ENCODE results near the gene FLOT2. TPM values are rescaled to one million over a fixed set of nuclear protein-coding genes. Genes with fewer than 3 reads are reported as not detected.
A peak's percentile ranks its signal among the peaks of the same experiment; 100 is the strongest.

FLOT2 gene
- total RNA-seq, 1 experiment from 2014 or later, result 98.1 TPM

- peak; percentile 52 to 65 (median 62); a peak in 5 of 6 replicates for TF ChIP-seq CTCF (IDR thresholded peaks at IDR 0.05 in 2 of 3, conservative IDR thresholded peaks at IDR 0.05 in 1 of 3; ENCODE audit: borderline replicate concordance in 1 of 3, insufficient read depth in 1 of 3, low read depth in 2 of 3, low read length in 2 of 3)
- TF ChIP-seq SRF (IDR thresholded peaks at IDR 0.05; ENCODE audit: low read depth), result no peak
- no peak for TF ChIP-seq JUND (IDR thresholded peaks at IDR 0.05)
- no peak for TF ChIP-seq YY1 (IDR thresholded peaks at IDR 0.05; ENCODE audit: extremely low read depth, insufficient replicate concordance, low read depth, low read length)
These were observed 18.9 kb upstream of the FLOT2 start (continued) for GRCh38 chr17:28916302-28916934.

DNA sequence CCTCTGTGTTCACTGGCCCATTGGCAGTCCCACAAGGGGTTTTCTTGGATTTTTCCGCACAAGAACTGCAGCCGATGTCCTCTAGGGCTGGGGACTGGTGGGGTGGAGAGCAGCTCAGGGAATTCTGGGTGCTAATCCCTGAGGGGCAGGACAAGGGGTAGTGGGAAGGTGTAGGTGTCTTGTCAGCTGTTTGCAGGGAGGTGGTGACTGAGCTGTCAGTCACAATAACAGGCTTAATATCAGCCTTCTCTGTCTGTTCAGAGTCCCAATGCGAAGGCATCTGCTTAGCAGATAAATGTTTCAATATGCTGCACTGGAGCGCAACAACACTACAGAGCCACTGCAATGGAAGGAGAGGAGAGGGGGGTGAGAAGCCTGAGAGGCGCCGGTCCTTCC lies 15.4 kb upstream of the FLOT2 start:
- Histone ChIP-seq H3K27ac (ENCODE audit: low read depth, low read length) (no peak overlapping the region; the same call in 1 of the 2 replicates), H2AFZ (ENCODE audit: low read depth, low read length, poor library complexity, severe bottlenecking) (no peak overlapping the region), H3K79me2 (ENCODE audit: insufficient read depth, low read length) (no peaks in the 10 kb centered on the region), H3K9me3 (ENCODE audit: control insufficient read depth in 1 of 2, insufficient read depth in 1 of 2, low read depth in 1 of 2, low read length in 2 of 2) (no peaks in the 10 kb centered on the region), H3K4me1 (ENCODE audit: control insufficient read depth in 1 of 2, insufficient read depth in 2 of 2, low read length in 2 of 2) (no peaks in the 10 kb centered on the region), H3K27me3 (ENCODE audit: insufficient read depth, low read length) (no peaks in the 10 kb centered on the region), H4K20me1 (ENCODE audit: insufficient read depth) (no peaks in the 10 kb centered on the region), H3K4me3 (replicated peaks in 1 of 2; ENCODE audit: low read depth in 1 of 2, low read length in 2 of 2) (no peak overlapping the region), H3K36me3 (ENCODE audit: control insufficient read depth in 1 of 2, insufficient read depth in 2 of 2, low read length in 2 of 2) (peaks cover 76 to 86% of the 10 kb centered on the region in 2 experiments), H3K9me2 (ENCODE audit: insufficient read depth) (no peaks in the 10 kb centered on the region), H3K4me2 (ENCODE audit: low read length) (no peak overlapping the region), H3K9ac (ENCODE audit: low read length) (no peak overlapping the region)
- no TSS peak for BruUV-seq (replicated peaks)
- intact Hi-C loops (cut with micrococcal nuclease), result no loop called here
- ATAC-seq (no peak), DNase-seq (ENCODE audit: low read depth, low spot score) (no peak)
- ChIA-PET CTCF (interaction anchor here (0.6 to 0.8 kb wide), 2 partner anchors 39 to 191 kb away, joined by 3 read pairs; partner anchors contain the start of gene PHF12), RAD21 (ENCODE audit: low non-redundant PET in 1 of 2, low total read pairs in 2 of 2, uncharacterized antibody in 2 of 2, unreplicated experiment in 2 of 2) (no interaction called here), POLR2A (no interaction called here)
- TF ChIP-seq, protein P1, sequence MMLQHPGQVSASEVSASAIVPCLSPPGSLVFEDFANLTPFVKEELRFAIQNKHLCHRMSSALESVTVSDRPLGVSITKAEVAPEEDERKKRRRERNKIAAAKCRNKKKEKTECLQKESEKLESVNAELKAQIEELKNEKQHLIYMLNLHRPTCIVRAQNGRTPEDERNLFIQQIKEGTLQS (IDR thresholded peaks at IDR 0.05), result no peak
- TF ChIP-seq EGR1 (IDR thresholded peaks at IDR 0.05; ENCODE audit: low read depth) (no peak), CTCF (IDR thresholded peaks at IDR 0.05 in 2 of 3, conservative IDR thresholded peaks at IDR 0.05 in 1 of 3; ENCODE audit: borderline replicate concordance in 1 of 3, insufficient read depth in 1 of 3, low read depth in 2 of 3, low read length in 2 of 3) (no peak), POLR2A (IDR thresholded peaks at IDR 0.05; ENCODE audit: borderline replicate concordance, extremely low read depth, insufficient read depth, insufficient read length) (no peak), SRF (IDR thresholded peaks at IDR 0.05; ENCODE audit: low read depth) (no peak), RAD21 (IDR thresholded peaks at IDR 0.05; ENCODE audit: low read depth) (no peak), YY1 (IDR thresholded peaks at IDR 0.05; ENCODE audit: extremely low read depth, insufficient replicate concordance, low read depth, low read length) (no peak), EZH2phosphoT487 (IDR thresholded peaks at IDR 0.05; ENCODE audit: borderline replicate concordance) (no peak), CBX3 (IDR thresholded peaks at IDR 0.05; ENCODE audit: low read depth) (no peak), SIN3A (IDR thresholded peaks at IDR 0.05; ENCODE audit: low read depth) (no peak)
- TF ChIP-seq, protein P2, sequence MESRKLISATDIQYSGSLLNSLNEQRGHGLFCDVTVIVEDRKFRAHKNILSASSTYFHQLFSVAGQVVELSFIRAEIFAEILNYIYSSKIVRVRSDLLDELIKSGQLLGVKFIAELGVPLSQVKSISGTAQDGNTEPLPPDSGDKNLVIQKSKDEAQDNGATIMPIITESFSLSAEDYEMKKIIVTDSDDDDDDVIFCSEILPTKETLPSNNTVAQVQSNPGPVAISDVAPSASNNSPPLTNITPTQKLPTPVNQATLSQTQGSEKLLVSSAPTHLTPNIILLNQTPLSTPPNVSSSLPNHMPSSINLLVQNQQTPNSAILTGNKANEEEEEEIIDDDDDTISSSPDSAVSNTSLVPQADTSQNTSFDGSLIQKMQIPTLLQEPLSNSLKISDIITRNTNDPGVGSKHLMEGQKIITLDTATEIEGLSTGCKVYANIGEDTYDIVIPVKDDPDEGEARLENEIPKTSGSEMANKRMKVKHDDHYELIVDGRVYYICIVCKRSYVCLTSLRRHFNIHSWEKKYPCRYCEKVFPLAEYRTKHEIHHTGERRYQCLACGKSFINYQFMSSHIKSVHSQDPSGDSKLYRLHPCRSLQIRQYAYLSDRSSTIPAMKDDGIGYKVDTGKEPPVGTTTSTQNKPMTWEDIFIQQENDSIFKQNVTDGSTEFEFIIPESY (IDR thresholded peaks at IDR 0.05; ENCODE audit: extremely low read depth, insufficient replicate concordance, low read length), result no peak
- TF ChIP-seq, protein P3, sequence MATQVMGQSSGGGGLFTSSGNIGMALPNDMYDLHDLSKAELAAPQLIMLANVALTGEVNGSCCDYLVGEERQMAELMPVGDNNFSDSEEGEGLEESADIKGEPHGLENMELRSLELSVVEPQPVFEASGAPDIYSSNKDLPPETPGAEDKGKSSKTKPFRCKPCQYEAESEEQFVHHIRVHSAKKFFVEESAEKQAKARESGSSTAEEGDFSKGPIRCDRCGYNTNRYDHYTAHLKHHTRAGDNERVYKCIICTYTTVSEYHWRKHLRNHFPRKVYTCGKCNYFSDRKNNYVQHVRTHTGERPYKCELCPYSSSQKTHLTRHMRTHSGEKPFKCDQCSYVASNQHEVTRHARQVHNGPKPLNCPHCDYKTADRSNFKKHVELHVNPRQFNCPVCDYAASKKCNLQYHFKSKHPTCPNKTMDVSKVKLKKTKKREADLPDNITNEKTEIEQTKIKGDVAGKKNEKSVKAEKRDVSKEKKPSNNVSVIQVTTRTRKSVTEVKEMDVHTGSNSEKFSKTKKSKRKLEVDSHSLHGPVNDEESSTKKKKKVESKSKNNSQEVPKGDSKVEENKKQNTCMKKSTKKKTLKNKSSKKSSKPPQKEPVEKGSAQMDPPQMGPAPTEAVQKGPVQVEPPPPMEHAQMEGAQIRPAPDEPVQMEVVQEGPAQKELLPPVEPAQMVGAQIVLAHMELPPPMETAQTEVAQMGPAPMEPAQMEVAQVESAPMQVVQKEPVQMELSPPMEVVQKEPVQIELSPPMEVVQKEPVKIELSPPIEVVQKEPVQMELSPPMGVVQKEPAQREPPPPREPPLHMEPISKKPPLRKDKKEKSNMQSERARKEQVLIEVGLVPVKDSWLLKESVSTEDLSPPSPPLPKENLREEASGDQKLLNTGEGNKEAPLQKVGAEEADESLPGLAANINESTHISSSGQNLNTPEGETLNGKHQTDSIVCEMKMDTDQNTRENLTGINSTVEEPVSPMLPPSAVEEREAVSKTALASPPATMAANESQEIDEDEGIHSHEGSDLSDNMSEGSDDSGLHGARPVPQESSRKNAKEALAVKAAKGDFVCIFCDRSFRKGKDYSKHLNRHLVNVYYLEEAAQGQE (IDR thresholded peaks at IDR 0.05; ENCODE audit: low read depth), result no peak

Measured in HCT116 (cell line).